Measurements from ENCODE around the gene ZIC5.

Gene ZIC5

GRCh38 chr13:99983499-99984401 is 12.2 kb upstream of the ZIC5 start:
- Histone ChIP-seq H3K27ac (ENCODE audit: low read depth, low read length, poor library complexity, severe bottlenecking) (no peak overlapping the region), H3K4me2 (ENCODE audit: low read length) (no peak overlapping the region), H4K20me1 (ENCODE audit: insufficient read depth, low read length) (no peaks in the 10 kb centered on the region), H3K9me2 (ENCODE audit: low read depth, low read length) (no peaks in the 10 kb centered on the region), H3K9ac (ENCODE audit: low read length) (no peak overlapping the region), H3K9me3 (ENCODE audit: low read length) (0 out of 2 replicates have a peak, but pooled peaks cover 2% of the 10 kb centered on the region), H3K27me3 (ENCODE audit: insufficient read depth, low read length) (no peaks in the 10 kb centered on the region; the same call in 1 of the 2 replicates), H3K4me1 (ENCODE audit: insufficient read depth, low read length, severe bottlenecking) (no peaks in the 10 kb centered on the region), H3K79me2 (ENCODE audit: insufficient read depth, low read length) (no peaks in the 10 kb centered on the region), H2AFZ (ENCODE audit: low read length) (no peak overlapping the region), H3K36me3 (ENCODE audit: insufficient read depth, low read length) (no peaks in the 10 kb centered on the region), H3K4me3 (ENCODE audit: low read depth, low read length, poor library complexity, severe bottlenecking) (no peak overlapping the region), H3F3A (ENCODE audit: insufficient read depth, low read length) (no peaks in the 10 kb centered on the region)
- no peak for TF ChIP-seq CTCF (IDR thresholded peaks at IDR 0.05; ENCODE audit: low read length)
- no peak for TF ChIP-seq EZH2 (IDR thresholded peaks at IDR 0.05; ENCODE audit: borderline replicate concordance, low read length)

GRCh38 chr13:99982731-99983498 is 11.3 kb upstream of the ZIC5 start:
- TF ChIP-seq CTCF (IDR thresholded peaks at IDR 0.05; ENCODE audit: low read length), result no peak
- TF ChIP-seq EZH2 (IDR thresholded peaks at IDR 0.05; ENCODE audit: borderline replicate concordance, low read length), result no peak
- no peaks in the 10 kb centered on the region for H4K20me1 ChIP-seq (ENCODE audit: insufficient read depth, low read length)
- H3K79me2 ChIP-seq (ENCODE audit: insufficient read depth, low read length), result no peaks in the 10 kb centered on the region
- no peak overlapping the region for H3K27ac ChIP-seq (ENCODE audit: low read depth, low read length, poor library complexity, severe bottlenecking)
- no peaks in the 10 kb centered on the region for H3K9me2 ChIP-seq (ENCODE audit: low read depth, low read length)
- no peak overlapping the region for H3K4me2 ChIP-seq (ENCODE audit: low read length)
- no peaks in the 10 kb centered on the region for H3K36me3 ChIP-seq (ENCODE audit: insufficient read depth, low read length)
- H3K9me3 ChIP-seq (ENCODE audit: low read length), result 0 out of 2 replicates have a peak, but pooled peaks cover 2% of the 10 kb centered on the region
- H2AFZ ChIP-seq (ENCODE audit: low read length), result no peak overlapping the region
- no peak overlapping the region for H3K9ac ChIP-seq (ENCODE audit: low read length)
- H3K27me3 ChIP-seq (ENCODE audit: insufficient read depth, low read length), result peaks cover 6% of the 10 kb centered on the region; the same call in 1 of the 2 replicates
- no peaks in the 10 kb centered on the region for H3K4me1 ChIP-seq (ENCODE audit: insufficient read depth, low read length, severe bottlenecking)
- no peaks in the 10 kb centered on the region for H3F3A ChIP-seq (ENCODE audit: insufficient read depth, low read length)
- H3K4me3 ChIP-seq (ENCODE audit: low read depth, low read length, poor library complexity, severe bottlenecking), result no peak overlapping the region

- no peaks in the 10 kb centered on the region for H3K79me2 ChIP-seq (ENCODE audit: insufficient read depth, low read length)
- no peak overlapping the region for H3K9ac ChIP-seq (ENCODE audit: low read length)
- no peak overlapping the region for H3K27ac ChIP-seq (ENCODE audit: low read depth, low read length, poor library complexity, severe bottlenecking)
- 0 out of 2 replicates have a peak, but pooled peaks cover 2% of the 10 kb centered on the region for H3K9me3 ChIP-seq (ENCODE audit: low read length)
- H3K4me2 ChIP-seq (ENCODE audit: low read length), result no peak overlapping the region
- peaks cover 6% of the 10 kb centered on the region; the same call in 1 of the 2 replicates for H3K27me3 ChIP-seq (ENCODE audit: insufficient read depth, low read length)
- no peaks in the 10 kb centered on the region for H3K9me2 ChIP-seq (ENCODE audit: low read depth, low read length)
- no peaks in the 10 kb centered on the region for H4K20me1 ChIP-seq (ENCODE audit: insufficient read depth, low read length)
- TF ChIP-seq CTCF (IDR thresholded peaks at IDR 0.05; ENCODE audit: low read length), result no peak
- no peak for TF ChIP-seq EZH2 (IDR thresholded peaks at IDR 0.05; ENCODE audit: borderline replicate concordance, low read length)
- no peaks in the 10 kb centered on the region for H3F3A ChIP-seq (ENCODE audit: insufficient read depth, low read length)
- no peaks in the 10 kb centered on the region for H3K36me3 ChIP-seq (ENCODE audit: insufficient read depth, low read length)
- H3K4me1 ChIP-seq (ENCODE audit: insufficient read depth, low read length, severe bottlenecking), result no peaks in the 10 kb centered on the region
- no peak overlapping the region for H3K4me3 ChIP-seq (ENCODE audit: low read depth, low read length, poor library complexity, severe bottlenecking)
- no peak overlapping the region for H2AFZ ChIP-seq (ENCODE audit: low read length)
Observed at GRCh38 chr13:99982036-99982730, 10.6 kb upstream of the ZIC5 start.

All from OCI-LY1 (cell line).